ENCODE results near the gene DAW1. TPM values are rescaled to one million over a fixed set of nuclear protein-coding genes. Genes with fewer than 3 reads are reported as not detected.

DAW1 gene
- total and polyA plus RNA-seq, 10 of the 15 experiments (the other 5 are each of a cell fraction or from before 2014, with no cell fraction given), result 0.04 TPM; not detected in 9

DNA sequence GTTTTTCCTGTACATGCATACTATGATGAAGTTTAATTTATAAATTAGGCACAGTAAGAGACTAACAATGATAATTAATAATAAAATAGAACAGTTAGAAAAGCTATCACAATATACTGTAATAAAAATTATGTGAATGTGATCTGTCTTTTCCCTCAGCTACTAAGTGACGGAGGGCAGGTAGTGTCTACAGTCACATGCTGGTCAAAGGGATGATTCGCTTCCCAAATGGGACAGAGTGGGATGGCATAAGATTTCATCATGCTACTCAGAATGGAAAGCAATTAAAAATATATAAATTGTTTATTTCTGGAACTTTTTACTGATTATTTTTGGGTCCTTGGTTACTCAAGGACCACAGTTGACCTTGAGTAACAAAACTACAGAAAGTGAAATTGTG, 71.5 kb downstream of the DAW1 start (continued):
- TF ChIP-seq SMAD1 (IDR thresholded peaks at IDR 0.05; ENCODE audit: low read depth, partially characterized antibody), result no peak
- TF ChIP-seq CBX5 (IDR thresholded peaks at IDR 0.05; ENCODE audit: low read depth), result no peak
- TF ChIP-seq FOXM1 (IDR thresholded peaks at IDR 0.05; ENCODE audit: low read depth, low read length), result no peak
- TF ChIP-seq POLR2A (IDR thresholded peaks at IDR 0.05; ENCODE audit: low read depth, low read length), result no peak
- no peak for TF ChIP-seq SREBF2 (IDR thresholded peaks at IDR 0.05; ENCODE audit: low read length)
- no peak for TF ChIP-seq SIN3A (IDR thresholded peaks at IDR 0.05; ENCODE audit: low read depth, low read length)

DNA sequence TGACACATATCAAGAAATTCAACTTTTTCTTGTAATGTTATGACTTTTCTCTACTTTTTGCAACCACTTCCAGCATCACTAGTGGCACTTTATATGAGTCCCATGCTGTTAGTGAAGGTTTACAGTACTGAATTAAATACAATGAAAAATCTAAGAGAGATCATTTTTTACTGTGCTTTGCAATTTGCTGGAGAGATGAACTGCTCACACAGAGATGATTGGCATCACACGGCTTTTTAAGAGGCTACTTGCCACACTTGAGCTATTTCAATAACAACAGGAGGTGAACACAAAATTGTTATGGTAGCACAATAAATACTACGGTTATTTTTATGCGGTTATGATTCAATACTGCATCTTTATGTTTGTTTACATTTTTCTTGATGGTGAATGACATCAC, 88.9 kb downstream of the DAW1 start:
- Histone ChIP-seq H3K9ac (ENCODE audit: control insufficient read depth, insufficient read depth, low read length) (no peak overlapping the region), H3K4me2 (ENCODE audit: control insufficient read depth, insufficient read depth) (no peak overlapping the region), H4K20me1 (ENCODE audit: control insufficient read depth, insufficient read depth) (no peaks in the 10 kb centered on the region), H3K9me3 (replicated peaks; ENCODE audit: control insufficient read depth, insufficient read depth, low read length) (no peaks in the 10 kb centered on the region), H3K27me3 (replicated peaks in 1 of 2; ENCODE audit: control insufficient read depth in 2 of 2, insufficient read depth in 2 of 2, low read length in 1 of 2) (no peaks in the 10 kb centered on the region), H3K4me3 (no peak overlapping the region), H3K36me3 (ENCODE audit: control insufficient read depth in 2 of 2, insufficient read depth in 2 of 2, low read length in 1 of 2) (no peaks in the 10 kb centered on the region), H3K27ac (ENCODE audit: control insufficient read depth, insufficient read depth) (no peak overlapping the region), H3K79me2 (ENCODE audit: control insufficient read depth, insufficient read depth, low read length) (no peaks in the 10 kb centered on the region), H3K4me1 (ENCODE audit: control insufficient read depth, insufficient read depth, low read length) (no peaks in the 10 kb centered on the region), H2AFZ (ENCODE audit: control insufficient read depth, low read depth, low read length) (no peak overlapping the region)
- in situ Hi-C loops (cut with MboI) (no loop called here), intact Hi-C loops (cut with micrococcal nuclease; ENCODE audit: unreplicated experiment) (no loop called here)
- ChIA-PET RAD21 (ENCODE audit: unreplicated experiment) (no interaction called here), POLR2A (no interaction called here), SMC1A (ENCODE audit: uncharacterized antibody, unreplicated experiment) (interaction anchor here (0.7 kb wide), 1 partner anchor 11 kb away, joined by 3 read pairs; no protein-coding TSS in a partner anchor), CTCF (interaction anchor here (0.7 kb wide), 1 partner anchor 69 kb away, joined by 3 read pairs; no protein-coding TSS in a partner anchor)
- DNase-seq (ENCODE audit: low read depth, low spot score) (no peak), ATAC-seq (no peak), FAIRE-seq (no peak)
- TF ChIP-seq RBBP5 (conservative IDR thresholded peaks at IDR 0.05) (no peak), SUPT20H (IDR thresholded peaks at IDR 0.05; ENCODE audit: borderline replicate concordance, control insufficient read depth, low read depth, low read length) (no peak), HCFC1 (IDR thresholded peaks at IDR 0.05; ENCODE audit: low read length) (no peak), MYC (IDR thresholded peaks at IDR 0.05; ENCODE audit: insufficient read depth, insufficient read length, insufficient replicate concordance, low read length, severe bottlenecking) (no peak), POLR2A (IDR thresholded peaks at IDR 0.05; ENCODE audit: low read depth, low read length) (no peak), MTA3 (IDR thresholded peaks at IDR 0.05; ENCODE audit: borderline replicate concordance, low read length) (no peak), TAF1 (IDR thresholded peaks at IDR 0.05; ENCODE audit: borderline replicate concordance, low read depth, low read length) (no peak), BACH1 (IDR thresholded peaks at IDR 0.05; ENCODE audit: borderline replicate concordance) (no peak), DPF2 (IDR thresholded peaks at IDR 0.05) (no peak)
- TF ChIP-seq, protein P1, sequence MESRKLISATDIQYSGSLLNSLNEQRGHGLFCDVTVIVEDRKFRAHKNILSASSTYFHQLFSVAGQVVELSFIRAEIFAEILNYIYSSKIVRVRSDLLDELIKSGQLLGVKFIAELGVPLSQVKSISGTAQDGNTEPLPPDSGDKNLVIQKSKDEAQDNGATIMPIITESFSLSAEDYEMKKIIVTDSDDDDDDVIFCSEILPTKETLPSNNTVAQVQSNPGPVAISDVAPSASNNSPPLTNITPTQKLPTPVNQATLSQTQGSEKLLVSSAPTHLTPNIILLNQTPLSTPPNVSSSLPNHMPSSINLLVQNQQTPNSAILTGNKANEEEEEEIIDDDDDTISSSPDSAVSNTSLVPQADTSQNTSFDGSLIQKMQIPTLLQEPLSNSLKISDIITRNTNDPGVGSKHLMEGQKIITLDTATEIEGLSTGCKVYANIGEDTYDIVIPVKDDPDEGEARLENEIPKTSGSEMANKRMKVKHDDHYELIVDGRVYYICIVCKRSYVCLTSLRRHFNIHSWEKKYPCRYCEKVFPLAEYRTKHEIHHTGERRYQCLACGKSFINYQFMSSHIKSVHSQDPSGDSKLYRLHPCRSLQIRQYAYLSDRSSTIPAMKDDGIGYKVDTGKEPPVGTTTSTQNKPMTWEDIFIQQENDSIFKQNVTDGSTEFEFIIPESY (IDR thresholded peaks at IDR 0.05), result no peak
- TF ChIP-seq, protein P2, sequence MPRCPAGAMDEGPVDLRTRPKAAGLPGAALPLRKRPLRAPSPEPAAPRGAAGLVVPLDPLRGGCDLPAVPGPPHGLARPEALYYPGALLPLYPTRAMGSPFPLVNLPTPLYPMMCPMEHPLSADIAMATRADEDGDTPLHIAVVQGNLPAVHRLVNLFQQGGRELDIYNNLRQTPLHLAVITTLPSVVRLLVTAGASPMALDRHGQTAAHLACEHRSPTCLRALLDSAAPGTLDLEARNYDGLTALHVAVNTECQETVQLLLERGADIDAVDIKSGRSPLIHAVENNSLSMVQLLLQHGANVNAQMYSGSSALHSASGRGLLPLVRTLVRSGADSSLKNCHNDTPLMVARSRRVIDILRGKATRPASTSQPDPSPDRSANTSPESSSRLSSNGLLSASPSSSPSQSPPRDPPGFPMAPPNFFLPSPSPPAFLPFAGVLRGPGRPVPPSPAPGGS (IDR thresholded peaks at IDR 0.05; ENCODE audit: borderline replicate concordance, insufficient read depth, low read depth, low read length, poor library complexity, severe bottlenecking), result no peak
- TF ChIP-seq, protein P3, sequence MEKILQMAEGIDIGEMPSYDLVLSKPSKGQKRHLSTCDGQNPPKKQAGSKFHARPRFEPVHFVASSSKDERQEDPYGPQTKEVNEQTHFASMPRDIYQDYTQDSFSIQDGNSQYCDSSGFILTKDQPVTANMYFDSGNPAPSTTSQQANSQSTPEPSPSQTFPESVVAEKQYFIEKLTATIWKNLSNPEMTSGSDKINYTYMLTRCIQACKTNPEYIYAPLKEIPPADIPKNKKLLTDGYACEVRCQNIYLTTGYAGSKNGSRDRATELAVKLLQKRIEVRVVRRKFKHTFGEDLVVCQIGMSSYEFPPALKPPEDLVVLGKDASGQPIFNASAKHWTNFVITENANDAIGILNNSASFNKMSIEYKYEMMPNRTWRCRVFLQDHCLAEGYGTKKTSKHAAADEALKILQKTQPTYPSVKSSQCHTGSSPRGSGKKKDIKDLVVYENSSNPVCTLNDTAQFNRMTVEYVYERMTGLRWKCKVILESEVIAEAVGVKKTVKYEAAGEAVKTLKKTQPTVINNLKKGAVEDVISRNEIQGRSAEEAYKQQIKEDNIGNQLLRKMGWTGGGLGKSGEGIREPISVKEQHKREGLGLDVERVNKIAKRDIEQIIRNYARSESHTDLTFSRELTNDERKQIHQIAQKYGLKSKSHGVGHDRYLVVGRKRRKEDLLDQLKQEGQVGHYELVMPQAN (conservative IDR thresholded peaks at IDR 0.05), result no peak
- BruUV-seq (replicated peaks), result no TSS peak
- 45% methylated on average over 3 of the region's 3 CpGs for WGBS (ENCODE audit: insufficient coverage, insufficient replicate concordance, low lambda C conversion rate, missing lambda C conversion rate)

Measured in GM12878 (cell line).